ENCODE data around the gene TRERF1. TPM values are rescaled to one million over a fixed set of nuclear protein-coding genes. Genes with fewer than 3 reads are reported as not detected.

TRERF1 gene
- total RNA-seq, 1 donor from 2014 or later: 8.7 TPM

GRCh38 chr6:42484261-42484660, 32.5 kb upstream of the TRERF1 start:
- H3K4me3 Mint-ChIP-seq (ENCODE audit: unreplicated experiment): no peak overlapping the region
- no peaks in the 10 kb centered on the region for H3K36me3 Mint-ChIP-seq (ENCODE audit: low read depth, unreplicated experiment)
- no peak overlapping the region for H3K27ac Mint-ChIP-seq (ENCODE audit: unreplicated experiment)
- H3K4me1 Mint-ChIP-seq (ENCODE audit: unreplicated experiment): no peaks in the 10 kb centered on the region
- DNase-seq (ENCODE audit: low spot score): no peak
- no peaks in the 10 kb centered on the region for H3K9me3 Mint-ChIP-seq (ENCODE audit: unreplicated experiment)
- no peak for TF ChIP-seq CTCF (IDR thresholded peaks at IDR 0.05; ENCODE audit: unreplicated experiment)
- no peaks in the 10 kb centered on the region for H3K27me3 Mint-ChIP-seq (ENCODE audit: unreplicated experiment)

GRCh38 chr6:42482174-42482573, 30.4 kb upstream of the TRERF1 start:
- no peak overlapping the region for H3K27ac Mint-ChIP-seq (ENCODE audit: unreplicated experiment)

GRCh38 chr6:42471714-42472113, 20.0 kb upstream of the TRERF1 start:
- peaks cover 2% of the 10 kb centered on the region for H3K27me3 Mint-ChIP-seq (ENCODE audit: unreplicated experiment)
- no peak for DNase-seq (ENCODE audit: low spot score)
- no peaks in the 10 kb centered on the region for H3K9me3 Mint-ChIP-seq (ENCODE audit: unreplicated experiment)
- H3K4me3 Mint-ChIP-seq (ENCODE audit: unreplicated experiment): no peak overlapping the region
- no peak for TF ChIP-seq CTCF (IDR thresholded peaks at IDR 0.05; ENCODE audit: unreplicated experiment)
- no peak overlapping the region for H3K27ac Mint-ChIP-seq (ENCODE audit: unreplicated experiment)
- H3K36me3 Mint-ChIP-seq (ENCODE audit: low read depth, unreplicated experiment): peaks cover 6% of the 10 kb centered on the region
- H3K4me1 Mint-ChIP-seq (ENCODE audit: unreplicated experiment): peaks cover 12% of the 10 kb centered on the region

More at GRCh38 chr6:42482174-42482573, 30.4 kb upstream of the TRERF1 start:
- H3K4me3 Mint-ChIP-seq (ENCODE audit: unreplicated experiment): no peak overlapping the region
- H3K4me1 Mint-ChIP-seq (ENCODE audit: unreplicated experiment): no peaks in the 10 kb centered on the region
- H3K27me3 Mint-ChIP-seq (ENCODE audit: unreplicated experiment): no peaks in the 10 kb centered on the region
- no peak for DNase-seq (ENCODE audit: low spot score)
- H3K36me3 Mint-ChIP-seq (ENCODE audit: low read depth, unreplicated experiment): no peaks in the 10 kb centered on the region
- no peak for TF ChIP-seq CTCF (IDR thresholded peaks at IDR 0.05; ENCODE audit: unreplicated experiment)
- no peaks in the 10 kb centered on the region for H3K9me3 Mint-ChIP-seq (ENCODE audit: unreplicated experiment)

GRCh38 chr6:42471142-42471541, 19.4 kb upstream of the TRERF1 start:
- TF ChIP-seq CTCF (IDR thresholded peaks at IDR 0.05; ENCODE audit: unreplicated experiment): no peak
- Mint-ChIP-seq H3K4me3 (ENCODE audit: unreplicated experiment) (no peak overlapping the region), H3K4me1 (ENCODE audit: unreplicated experiment) (peaks cover 12% of the 10 kb centered on the region), H3K27ac (ENCODE audit: unreplicated experiment) (peak overlapping the region; percentile 30), H3K9me3 (ENCODE audit: unreplicated experiment) (no peaks in the 10 kb centered on the region), H3K27me3 (ENCODE audit: unreplicated experiment) (peaks cover 2% of the 10 kb centered on the region), H3K36me3 (ENCODE audit: low read depth, unreplicated experiment) (peaks cover 6% of the 10 kb centered on the region)
- DNase-seq (ENCODE audit: low spot score): no peak

- Mint-ChIP-seq H3K36me3 (ENCODE audit: low read depth, unreplicated experiment) (peaks cover 6% of the 10 kb centered on the region), H3K4me3 (ENCODE audit: unreplicated experiment) (no peak overlapping the region), H3K9me3 (ENCODE audit: unreplicated experiment) (no peaks in the 10 kb centered on the region), H3K4me1 (ENCODE audit: unreplicated experiment) (peaks cover 12% of the 10 kb centered on the region), H3K27me3 (ENCODE audit: unreplicated experiment) (peaks cover 2% of the 10 kb centered on the region), H3K27ac (ENCODE audit: unreplicated experiment) (no peak overlapping the region)
- no peak for TF ChIP-seq CTCF (IDR thresholded peaks at IDR 0.05; ENCODE audit: unreplicated experiment)
- DNase-seq (ENCODE audit: low spot score): no peak
These were observed 16.5 kb upstream of the TRERF1 start for GRCh38 chr6:42468273-42468672.
